Measurements from ENCODE around the gene FAM209B.
A peak's percentile ranks its signal among the peaks of the same experiment; 100 is the strongest.
"Not testable (repeated sequence)": the region's sequence is repeated elsewhere in the genome, so short reads cannot be mapped to it uniquely, and the experiment has no call there.

FAM209B gene

GRCh38 chr20:56542489-56543030 lies 9.5 kb downstream of the FAM209B start:
- DNase-seq: no peak

- no peak for DNase-seq
Measured at GRCh38 chr20:56551571-56551970, 18.5 kb downstream of the FAM209B start.

GRCh38 chr20:56552911-56553629 lies 20.0 kb downstream of the FAM209B start:
- no peak for DNase-seq

- peak; percentile 92 for DNase-seq
Measured at GRCh38 chr20:56554869-56555268, 21.8 kb downstream of the FAM209B start.

- no peak for DNase-seq
Measured at GRCh38 chr20:56558968-56559367, 25.9 kb downstream of the FAM209B start.

GRCh38 chr20:56564526-56564925 lies 31.5 kb downstream of the FAM209B start:
- not testable (repeated sequence) for DNase-seq

- DNase-seq: no peak
Measured at GRCh38 chr20:56565511-56565910, 32.5 kb downstream of the FAM209B start.

- peak; percentile 87 for DNase-seq
Measured at GRCh38 chr20:56566621-56567020, 33.6 kb downstream of the FAM209B start.

- no peak for DNase-seq
Measured at GRCh38 chr20:56570832-56571231, 37.8 kb downstream of the FAM209B start.

GRCh38 chr20:56572172-56572571 lies 39.1 kb downstream of the FAM209B start:
- no peak for DNase-seq

GRCh38 chr20:56573986-56574385 lies 40.9 kb downstream of the FAM209B start:
- no peak for DNase-seq

GRCh38 chr20:56574531-56575142 lies 41.6 kb downstream of the FAM209B start:
- no peak for DNase-seq

GRCh38 chr20:56575157-56575556 lies 42.1 kb downstream of the FAM209B start:
- DNase-seq: no peak

- no peak for DNase-seq
Measured at GRCh38 chr20:56575961-56576360, 42.9 kb downstream of the FAM209B start.

- DNase-seq: no peak
Measured at GRCh38 chr20:56579301-56579710, 46.3 kb downstream of the FAM209B start.

- no peak for DNase-seq
Measured at GRCh38 chr20:56580226-56580625, 47.2 kb downstream of the FAM209B start.

GRCh38 chr20:56581701-56582100 lies 48.7 kb downstream of the FAM209B start:
- DNase-seq: no peak

GRCh38 chr20:56582542-56582941 lies 49.5 kb downstream of the FAM209B start:
- no peak for DNase-seq

GRCh38 chr20:56584916-56585315 lies 51.9 kb downstream of the FAM209B start:
- DNase-seq: no peak
